Endodermal cell (in vitro differentiated cells): ENCODE results near the gene CACNA1D. TPM values are rescaled to one million over a fixed set of nuclear protein-coding genes. Genes with fewer than 3 reads are reported as not detected.

ENCODE experiments used
- DNase-seq: peaks from one replicate; pipeline ENCODE4 v3.0.0-alpha.2; 2017
- H3K27ac ChIP-seq: 2 replicates; pipeline ENCODE4 v1.5.1; 2013; ENCODE audit warnings: mild to moderate bottlenecking, low read depth, low read length, moderate library complexity
- H3K27me3 ChIP-seq: 2 replicates; pipeline ENCODE4 v1.6.1; 2013; ENCODE audit warnings: mild to moderate bottlenecking, low read length, moderate library complexity; ENCODE audit not compliant: insufficient read depth, control insufficient read depth, poor library complexity, severe bottlenecking
- H3K36me3 ChIP-seq: 2 replicates; pipeline ENCODE4 v1.7.0; 2013; ENCODE audit warnings: mild to moderate bottlenecking, low read length, moderate library complexity; ENCODE audit not compliant: control insufficient read depth, insufficient read depth
- H3K4me1 ChIP-seq: one replicate; pipeline ENCODE4 v1.7.0; 2013; ENCODE audit warnings: low read length; ENCODE audit not compliant: control insufficient read depth, insufficient read depth
- H3K4me3 ChIP-seq: 2 replicates; pipeline ENCODE4 v1.5.1; 2013; ENCODE audit warnings: mild to moderate bottlenecking, low read length, moderate library complexity
- H3K9ac ChIP-seq: 2 replicates; pipeline ENCODE4 v1.6.1; 2013; ENCODE audit warnings: mild to moderate bottlenecking, low read length, moderate library complexity; ENCODE audit not compliant: poor library complexity, severe bottlenecking; ENCODE audit errors: extremely low read depth
- H3K9me3 ChIP-seq: 2 replicates; pipeline ENCODE4 v1.6.1; 2013; ENCODE audit warnings: mild to moderate bottlenecking, low read length, moderate library complexity; ENCODE audit not compliant: control insufficient read depth
- H3K27ac Mint-ChIP-seq: 2 replicates; pipeline ENCODE4 v1.8.0; 2020; ENCODE audit warnings: mixed read lengths
- H3K27me3 Mint-ChIP-seq: 2 replicates; pipeline ENCODE4 v1.8.0; 2021; ENCODE audit warnings: mild to moderate bottlenecking, mixed read lengths; ENCODE audit not compliant: insufficient read depth
- H3K36me3 Mint-ChIP-seq: 2 replicates; pipeline ENCODE4 v1.8.0; 2020; ENCODE audit warnings: low read depth, mixed read lengths
- H3K4me1 Mint-ChIP-seq: 2 replicates; pipeline ENCODE4 v1.8.0; 2020; ENCODE audit warnings: mixed read lengths
- H3K4me3 Mint-ChIP-seq: 2 replicates; pipeline ENCODE4 v1.8.0; 2020; ENCODE audit warnings: mild to moderate bottlenecking, moderate library complexity, mixed read lengths
- H3K9me3 Mint-ChIP-seq: 2 replicates; pipeline ENCODE4 v1.8.0; 2020; ENCODE audit warnings: mild to moderate bottlenecking, mixed read lengths
- WGBS, 2 experiments: methylation state at CpG; one replicate each; pipeline versions ENCODE4 v1.1.5 to v1.1.7; 2013; ENCODE audit warnings: missing lambda C conversion rate in 2 of 2, mixed read lengths in 1 of 2; ENCODE audit not compliant: insufficient coverage in 1 of 2, insufficient read length in 1 of 2; 5-methylcytosine and 5-hydroxymethylcytosine counted together
- total RNA-seq, 2 donors: library from RNA; stranded (reverse); fragmentation: NEBNext Ultra II Directional in 1 of 2; extraction: Animal tissue kit (Norgen Biotek cat#: 25700) in 1 of 2; gene quantifications; 2 replicates in 1 of 2; 3 replicates in 1 of 2; pipeline ENCODE4 v1.2.1, GENCODE V29; 2021
- TF ChIP-seq, protein P1 (sequence below): fragments of 200-600 bp; sonication (generic); conservative IDR thresholded peaks from 2 replicates; pipeline ENCODE4 v1.5.0; 2021; ENCODE audit warnings: antibody characterized with exemption, mild to moderate bottlenecking

Gene CACNA1D
- total RNA-seq, 2 donors from 2014 or later, result 2.2 to 3.8 TPM

DNA sequence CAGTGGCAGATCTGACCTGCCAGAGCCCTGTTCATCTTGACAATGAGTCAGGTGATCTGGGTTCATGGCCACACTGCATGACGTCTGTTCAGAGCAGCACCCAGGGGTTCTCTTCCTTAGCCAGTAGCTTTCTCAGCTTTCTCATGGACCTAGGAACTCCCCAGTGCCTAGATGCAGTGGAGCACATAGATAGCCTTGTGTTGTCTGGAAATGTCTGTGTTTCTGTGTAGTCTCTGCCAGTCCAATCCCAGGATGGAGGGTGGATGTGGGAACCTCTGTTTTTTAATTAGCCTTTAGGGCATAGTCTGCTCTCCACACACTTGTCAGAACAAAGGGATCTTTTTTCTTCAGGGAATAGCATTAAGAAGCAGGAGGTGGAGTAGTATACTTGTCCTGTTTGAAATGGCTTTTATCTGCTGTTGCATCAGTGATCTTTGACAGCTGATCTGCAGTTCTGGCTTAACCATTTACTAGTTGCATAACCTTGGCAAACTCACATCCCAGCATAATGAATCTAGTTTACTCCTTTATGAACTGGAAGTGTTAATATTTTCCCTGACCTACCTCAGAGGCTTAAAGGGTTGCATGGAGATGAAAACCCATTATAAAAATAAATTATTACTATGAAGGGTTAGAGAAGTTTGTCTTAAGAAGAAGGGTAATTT lies 16.1 kb upstream of the CACNA1D start:
- H3K9me3 ChIP-seq, result no peaks in the 10 kb centered on the region
- peaks cover 9% of the 10 kb centered on the region for H3K9me3 Mint-ChIP-seq
- peak overlapping the region; percentile 3 for H3K27ac ChIP-seq
- H3K9ac ChIP-seq, result no peak overlapping the region
- no peak overlapping the region for H3K27ac Mint-ChIP-seq
- 78% methylated on average over 1 of the region's 1 CpG; no CpG with 5 or more reads in 1 of the 2 experiments for WGBS, 2 experiments
- TF ChIP-seq, protein P1, sequence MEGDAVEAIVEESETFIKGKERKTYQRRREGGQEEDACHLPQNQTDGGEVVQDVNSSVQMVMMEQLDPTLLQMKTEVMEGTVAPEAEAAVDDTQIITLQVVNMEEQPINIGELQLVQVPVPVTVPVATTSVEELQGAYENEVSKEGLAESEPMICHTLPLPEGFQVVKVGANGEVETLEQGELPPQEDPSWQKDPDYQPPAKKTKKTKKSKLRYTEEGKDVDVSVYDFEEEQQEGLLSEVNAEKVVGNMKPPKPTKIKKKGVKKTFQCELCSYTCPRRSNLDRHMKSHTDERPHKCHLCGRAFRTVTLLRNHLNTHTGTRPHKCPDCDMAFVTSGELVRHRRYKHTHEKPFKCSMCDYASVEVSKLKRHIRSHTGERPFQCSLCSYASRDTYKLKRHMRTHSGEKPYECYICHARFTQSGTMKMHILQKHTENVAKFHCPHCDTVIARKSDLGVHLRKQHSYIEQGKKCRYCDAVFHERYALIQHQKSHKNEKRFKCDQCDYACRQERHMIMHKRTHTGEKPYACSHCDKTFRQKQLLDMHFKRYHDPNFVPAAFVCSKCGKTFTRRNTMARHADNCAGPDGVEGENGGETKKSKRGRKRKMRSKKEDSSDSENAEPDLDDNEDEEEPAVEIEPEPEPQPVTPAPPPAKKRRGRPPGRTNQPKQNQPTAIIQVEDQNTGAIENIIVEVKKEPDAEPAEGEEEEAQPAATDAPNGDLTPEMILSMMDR, result no peak
- H3K27me3 Mint-ChIP-seq, result peaks cover 5% of the 10 kb centered on the region
- H3K4me3 Mint-ChIP-seq, result no peak overlapping the region
- no peaks in the 10 kb centered on the region for H3K36me3 Mint-ChIP-seq
- H3K4me1 Mint-ChIP-seq, result peaks cover 11% of the 10 kb centered on the region
- no peak for DNase-seq
- no peak overlapping the region for H3K4me3 ChIP-seq
- no peaks in the 10 kb centered on the region for H3K4me1 ChIP-seq
- H3K36me3 ChIP-seq, result no peaks in the 10 kb centered on the region
- H3K27me3 ChIP-seq, result no peaks in the 10 kb centered on the region

DNA sequence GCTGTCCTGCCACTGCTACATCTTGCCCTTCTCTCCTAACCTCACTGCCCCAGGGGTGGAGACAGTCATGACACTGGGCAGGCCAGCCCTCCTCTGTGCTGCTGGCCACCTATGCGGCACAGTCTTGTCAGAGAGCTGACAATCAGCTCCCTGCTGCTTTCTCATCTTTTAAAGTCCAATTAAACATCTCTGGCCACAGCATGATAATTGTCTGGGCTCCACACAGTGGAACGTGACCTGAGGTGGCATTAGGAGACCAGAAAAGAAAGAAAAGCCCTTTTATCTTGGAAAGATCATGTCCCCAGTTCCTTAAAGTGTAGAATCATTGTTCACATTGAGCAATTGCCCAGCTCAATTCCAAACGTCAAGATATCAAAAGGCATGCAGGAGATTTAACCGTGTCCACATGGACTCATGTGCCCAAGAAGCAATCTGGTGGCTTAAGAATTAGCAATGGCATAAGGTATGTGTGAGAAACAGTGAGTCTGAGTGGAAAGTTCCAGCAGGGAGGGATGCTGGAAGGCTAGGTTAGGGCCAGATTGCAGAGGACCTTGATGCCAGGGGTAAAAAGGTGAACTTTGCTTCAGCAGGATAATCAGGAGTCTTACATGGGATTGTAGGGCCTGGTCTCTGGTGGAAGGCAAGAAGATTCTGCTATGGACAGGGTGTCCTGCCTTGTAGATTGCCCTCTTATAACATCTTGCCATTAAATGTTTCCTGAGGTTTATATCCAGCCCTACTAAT lies 15.3 kb upstream of the CACNA1D start:
- peaks cover 11% of the 10 kb centered on the region for H3K27me3 Mint-ChIP-seq
- H3K27ac Mint-ChIP-seq, result no peak overlapping the region
- Histone ChIP-seq H3K9ac (no peak overlapping the region), H3K27ac (peak overlapping the region; percentile 36), H3K4me1 (no peaks in the 10 kb centered on the region), H3K27me3 (no peaks in the 10 kb centered on the region), H3K36me3 (no peaks in the 10 kb centered on the region), H3K4me3 (no peak overlapping the region), H3K9me3 (no peaks in the 10 kb centered on the region)
- peaks cover 11% of the 10 kb centered on the region for H3K4me1 Mint-ChIP-seq
- 55 to 77% methylated on average over 4 of the region's 4 CpGs for WGBS, 2 experiments
- H3K4me3 Mint-ChIP-seq, result no peak overlapping the region
- DNase-seq, result no peak
- TF ChIP-seq, protein P1, result no peak
- no peaks in the 10 kb centered on the region for H3K36me3 Mint-ChIP-seq
- H3K9me3 Mint-ChIP-seq, result peaks cover 4% of the 10 kb centered on the region

DNA sequence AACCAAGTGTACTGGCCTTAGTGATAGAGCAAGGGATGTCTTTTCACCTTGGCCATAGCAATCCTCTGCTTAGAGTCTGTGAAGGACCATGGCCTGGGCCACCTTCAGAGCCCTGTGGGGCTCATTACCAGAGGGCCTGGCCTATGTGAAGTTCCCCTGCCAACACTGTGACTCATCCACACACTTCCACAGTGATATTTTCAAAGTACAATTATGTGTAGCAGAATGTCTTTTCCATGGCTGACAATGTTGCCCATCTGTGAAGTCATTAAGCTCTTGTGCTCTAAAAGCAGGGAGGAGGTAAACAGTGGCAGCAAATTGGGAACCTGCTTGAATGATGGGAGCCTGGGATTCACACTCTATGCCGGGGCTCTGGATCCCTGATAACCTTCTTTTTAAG lies 12.2 kb upstream of the CACNA1D start:
- Histone ChIP-seq H3K4me1 (no peaks in the 10 kb centered on the region), H3K27me3 (peaks cover 4% of the 10 kb centered on the region), H3K36me3 (no peaks in the 10 kb centered on the region), H3K9me3 (no peaks in the 10 kb centered on the region), H3K27ac (no peak overlapping the region), H3K9ac (no peak overlapping the region), H3K4me3 (no peak overlapping the region)
- Mint-ChIP-seq H3K4me3 (no peak overlapping the region), H3K9me3 (no peaks in the 10 kb centered on the region), H3K27ac (no peak overlapping the region), H3K4me1 (peaks cover 11% of the 10 kb centered on the region), H3K36me3 (no peaks in the 10 kb centered on the region), H3K27me3 (peaks cover 21% of the 10 kb centered on the region)
- DNase-seq, result no peak
- TF ChIP-seq, protein P1, result no peak
- WGBS, 2 experiments, result 89 to 92% methylated on average over 1 of the region's 1 CpG
